Measurements from ENCODE around the gene ENPP3. TPM values are rescaled to one million over a fixed set of nuclear protein-coding genes. Genes with fewer than 3 reads are reported as not detected.

The ENPP3 gene
- 0.25 and 0.58 TPM in 2 replicates for total RNA-seq
- total RNA-seq (2013): 0.28 TPM
- 0.18 and 0.27 TPM in 2 replicates for polyA plus RNA-seq
- polyA minus RNA-seq: 0.71 and 0.94 TPM in 2 replicates

- Mint-ChIP-seq H3K9me3 (ENCODE audit: insufficient read depth) (no peaks in the 10 kb centered on the region), H3K27me3 (peaks cover 22% of the 10 kb centered on the region), H3K27ac (no peak within 1 kb of the TSS), H3K4me3 (no peak within 1 kb of the TSS), H3K4me1 (peaks cover 14% of the 10 kb centered on the region)
- ATAC-seq (ENCODE audit: low read depth) (no peak), DNase-seq (no peak)
- Histone ChIP-seq H3K36me3 (replicated peaks in 1 of 2; ENCODE audit: control extremely low read depth in 1 of 2, control insufficient read depth in 1 of 2, extremely low read depth in 1 of 2, insufficient read depth in 2 of 2, low read length in 1 of 2) (no peaks in the 10 kb centered on the region), H3K4me3 (ENCODE audit: control extremely low read depth in 1 of 5, extremely low read depth in 1 of 5, insufficient read depth in 1 of 5, low read depth in 2 of 5, low read length in 4 of 5) (no peak within 1 kb of the TSS), H3K9ac (ENCODE audit: low read length) (no peak within 1 kb of the TSS), H3K27me3 (replicated peaks in 1 of 4; ENCODE audit: control extremely low read depth in 1 of 4, control insufficient read depth in 3 of 4, insufficient read depth in 4 of 4, low read length in 3 of 4) (peaks cover 0 to 3% (median 0%) of the 10 kb centered on the region in 4 experiments), H3K79me2 (ENCODE audit: control insufficient read depth, insufficient read depth, low read length) (no peaks in the 10 kb centered on the region), H4K20me1 (ENCODE audit: control insufficient read depth, insufficient read depth, low read length, poor library complexity, severe bottlenecking) (no peaks in the 10 kb centered on the region), H2AFZ (ENCODE audit: insufficient read depth, low read depth, low read length, poor library complexity, severe bottlenecking) (no peak within 1 kb of the TSS), H3K27ac (ENCODE audit: low read length in 2 of 2) (no peak within 1 kb of the TSS), H3K9me3 (ENCODE audit: control extremely low read depth in 1 of 3, control insufficient read depth in 2 of 3, insufficient read depth in 1 of 3, low read length in 2 of 3) (no peaks in the 10 kb centered on the region), H3K4me2 (replicated peaks; ENCODE audit: low read depth, low read length, poor library complexity, severe bottlenecking) (peak within 1 kb of the TSS; percentile 3), H3K4me1 (ENCODE audit: control insufficient read depth in 2 of 2, insufficient read depth in 2 of 2, low read length in 2 of 2) (peaks cover 10 to 19% of the 10 kb centered on the region in 2 donors)
- WGBS (ENCODE audit: insufficient coverage): 89% methylated on average over 1 of the region's 10 CpGs
- ChIA-PET CTCF (interaction anchor here (1.3 kb wide), 1 partner anchor 9 kb away, joined by 6 read pairs; the partner anchor contains the start of gene MED23), POLR2A (interaction anchor here (0.9 kb wide), 1 partner anchor 9 kb away, joined by 3 read pairs; no protein-coding TSS in a partner anchor)
- intact Hi-C loops (cut with micrococcal nuclease): no loop called here
- TF ChIP-seq EZH2 (IDR thresholded peaks at IDR 0.05; ENCODE audit: borderline replicate concordance, insufficient read depth, low read depth, low read length, poor library complexity, severe bottlenecking) (no peak), CTCF (IDR thresholded peaks at IDR 0.05) (no peak)
These were observed at the start of gene ENPP3 for GRCh38 chr6:131636880-131637792. Gene ENPP3, plus strand, starts transcription at chr6:131637302. Its CDS starts 83 bp downstream, at chr6:131637385.

- Mint-ChIP-seq H3K27ac (no peak overlapping the region), H3K4me3 (no peak overlapping the region), H3K4me1 (no peaks in the 10 kb centered on the region), H3K9me3 (ENCODE audit: insufficient read depth) (no peaks in the 10 kb centered on the region), H3K27me3 (no peaks in the 10 kb centered on the region)
- Histone ChIP-seq H3K27me3 (replicated peaks in 1 of 4; ENCODE audit: control extremely low read depth in 1 of 4, control insufficient read depth in 3 of 4, insufficient read depth in 4 of 4, low read length in 3 of 4) (no peaks in the 10 kb centered on the region), H3K36me3 (replicated peaks in 1 of 2; ENCODE audit: control extremely low read depth in 1 of 2, control insufficient read depth in 1 of 2, extremely low read depth in 1 of 2, insufficient read depth in 2 of 2, low read length in 1 of 2) (peaks cover 24 to 77% of the 10 kb centered on the region in 2 experiments), H3K4me2 (replicated peaks; ENCODE audit: low read depth, low read length, poor library complexity, severe bottlenecking) (no peak overlapping the region), H2AFZ (ENCODE audit: insufficient read depth, low read depth, low read length, poor library complexity, severe bottlenecking) (no peak overlapping the region), H4K20me1 (ENCODE audit: control insufficient read depth, insufficient read depth, low read length, poor library complexity, severe bottlenecking) (no peaks in the 10 kb centered on the region), H3K4me1 (ENCODE audit: control insufficient read depth in 2 of 2, insufficient read depth in 2 of 2, low read length in 2 of 2) (no peaks in the 10 kb centered on the region), H3K4me3 (ENCODE audit: control extremely low read depth in 1 of 5, extremely low read depth in 1 of 5, insufficient read depth in 1 of 5, low read depth in 2 of 5, low read length in 4 of 5) (no peak overlapping the region), H3K27ac (ENCODE audit: low read length in 2 of 2) (no peak overlapping the region), H3K79me2 (ENCODE audit: control insufficient read depth, insufficient read depth, low read length) (no peaks in the 10 kb centered on the region), H3K9ac (ENCODE audit: low read length) (no peak overlapping the region), H3K9me3 (ENCODE audit: control extremely low read depth in 1 of 3, control insufficient read depth in 2 of 3, insufficient read depth in 1 of 3, low read length in 2 of 3) (no peaks in the 10 kb centered on the region)
- DNase-seq (no peak), ATAC-seq (ENCODE audit: low read depth) (no peak)
- WGBS (ENCODE audit: insufficient coverage): no CpG with 5 or more reads among the region's 4 CpGs
- ChIA-PET CTCF (no interaction called here), POLR2A (no interaction called here)
- no peak for TF ChIP-seq CTCF (IDR thresholded peaks at IDR 0.05)
- TF ChIP-seq EZH2 (IDR thresholded peaks at IDR 0.05; ENCODE audit: borderline replicate concordance, insufficient read depth, low read depth, low read length, poor library complexity, severe bottlenecking): no peak
- intact Hi-C loops (cut with micrococcal nuclease): no loop called here
These were observed 49.2 kb upstream of the ENPP3 start for GRCh38 chr6:131587909-131588308.
